GM13976 (cell line): Measurements from ENCODE around the gene CNGA3.
"Not testable (repeated sequence)": the region's sequence is repeated elsewhere in the genome, so short reads cannot be mapped to it uniquely, and the experiment has no call there.

Experiments used
- DNase-seq: peaks from one replicate; pipeline ENCODE4 v3.0.0; 2012; ENCODE audit warnings: low spot score
- CTCF ChIP-seq: IDR thresholded peaks from 2 replicates; pipeline ENCODE4 v1.5.1; 2012; ENCODE audit warnings: borderline replicate concordance, mild to moderate bottlenecking; ENCODE audit not compliant: insufficient read depth; ENCODE audit errors: extremely low read depth, missing control alignments, control extremely low read depth
- in situ Hi-C: fragments of 300-500 bp; cut with MboI; formaldehyde crosslinking; loops from one replicate; pipeline ENCODE4 v1.12.0; 2022; ENCODE audit warnings: low sequenced_read_pairs, mixed read lengths, inconsistent platforms; ENCODE audit not compliant: unreplicated experiment

Gene CNGA3

GRCh38 chr2:98311771-98312545, 34.3 kb upstream of the CNGA3 start:
- no peak for DNase-seq
- no peak for TF ChIP-seq CTCF
- in situ Hi-C loops: no loop called here

GRCh38 chr2:98313492-98314250, 32.6 kb upstream of the CNGA3 start:
- no peak for TF ChIP-seq CTCF
- no peak for DNase-seq
- in situ Hi-C loops: no loop called here

- no peak for DNase-seq
- no peak for TF ChIP-seq CTCF
- in situ Hi-C loops: no loop called here
Observed at GRCh38 chr2:98314251-98314650, 32.0 kb upstream of the CNGA3 start.

GRCh38 chr2:98315957-98316356, 30.3 kb upstream of the CNGA3 start:
- no peak for TF ChIP-seq CTCF
- DNase-seq: no peak
- in situ Hi-C loops: no loop called here

DNA sequence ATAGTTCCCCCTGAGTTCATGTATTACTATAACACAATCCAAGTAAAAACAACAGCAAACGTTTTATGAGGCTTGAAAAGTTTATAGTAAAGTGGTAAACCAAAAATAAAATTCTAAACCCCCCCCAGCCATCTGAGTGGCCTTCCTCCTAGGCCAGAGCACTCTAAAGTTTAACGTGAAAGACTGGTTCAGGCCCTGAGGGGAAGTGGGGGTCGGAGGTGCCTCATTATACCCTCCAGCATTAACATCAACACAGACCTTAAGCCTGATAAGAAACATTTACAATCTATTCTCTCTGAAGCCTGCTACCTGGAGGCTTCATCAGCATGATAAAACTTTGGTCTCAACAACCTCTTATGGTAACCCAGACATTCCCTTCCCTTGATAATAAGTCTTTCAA, 29.0 kb upstream of the CNGA3 start:
- no peak for TF ChIP-seq CTCF
- in situ Hi-C loops: no loop called here

GRCh38 chr2:98320171-98320570, 26.1 kb upstream of the CNGA3 start:
- in situ Hi-C loops, DNase-seq: not testable (repeated sequence)

More for the DNA sequence above, 29.0 kb upstream of the CNGA3 start:
- DNase-seq: no peak

GRCh38 chr2:98324181-98324580, 22.1 kb upstream of the CNGA3 start:
- in situ Hi-C loops: no loop called here

More at GRCh38 chr2:98324181-98324580, 22.1 kb upstream of the CNGA3 start:
- no peak for TF ChIP-seq CTCF
- DNase-seq: no peak
